Muscle of leg (tissue), 11 donors: ENCODE measurements around the gene TNFAIP3. TPM values are rescaled to one million over a fixed set of nuclear protein-coding genes. Genes with fewer than 3 reads are reported as not detected.

Source experiments
- DNase-seq: peaks from one replicate; pipeline ENCODE4 v3.0.0; 2013
- H3K27ac ChIP-seq: one replicate; pipeline ENCODE4 v1.5.1; 2013; ENCODE audit warnings: mild to moderate bottlenecking, low read length, control low read depth
- H3K27me3 ChIP-seq: one replicate; pipeline ENCODE4 v1.6.1; 2013; ENCODE audit warnings: low read length; ENCODE audit not compliant: control insufficient read depth, insufficient read depth
- H3K36me3 ChIP-seq: one replicate; pipeline ENCODE4 v1.6.1; 2013; ENCODE audit warnings: low read length; ENCODE audit not compliant: control insufficient read depth, insufficient read depth
- H3K4me1 ChIP-seq: one replicate; pipeline ENCODE4 v1.6.1; 2013; ENCODE audit warnings: low read length; ENCODE audit not compliant: control insufficient read depth, insufficient read depth
- H3K4me3 ChIP-seq: one replicate; pipeline ENCODE4 v1.5.1; 2013; ENCODE audit warnings: low read length, control low read depth
- H3K9me3 ChIP-seq: replicated peaks from 2 replicates; pipeline ENCODE4 v1.6.1; 2013; ENCODE audit warnings: low read depth, low read length; ENCODE audit not compliant: control insufficient read depth
- WGBS: methylation state at CpG from one replicate; pipeline ENCODE4 v1.1.5; 2013; ENCODE audit warnings: missing lambda C conversion rate; ENCODE audit not compliant: insufficient coverage; 5-methylcytosine and 5-hydroxymethylcytosine counted together
- polyA plus RNA-seq, 8 donors: library from polyadenylated mRNA; unstranded; fragments of 120-200 nt; gene quantifications; one replicate each; pipeline versions ENCODE4 v1.2.1 to v1.2.3, GENCODE V29; 2013; ENCODE audit warnings: inconsistent platforms in 1 of 8, low replicate concordance in 1 of 8; ENCODE audit not compliant: insufficient read length in 8 of 8, insufficient read depth in 1 of 8
- total RNA-seq: library from RNA; stranded (reverse); fragments of 120-200 nt; gene quantifications from one replicate; pipeline ENCODE4 v1.2.4, GENCODE V29; 2013

The TNFAIP3 gene
- total and polyA plus RNA-seq, 9 donors = 6.6 to 14.7 (median 11.7) TPM

DNA sequence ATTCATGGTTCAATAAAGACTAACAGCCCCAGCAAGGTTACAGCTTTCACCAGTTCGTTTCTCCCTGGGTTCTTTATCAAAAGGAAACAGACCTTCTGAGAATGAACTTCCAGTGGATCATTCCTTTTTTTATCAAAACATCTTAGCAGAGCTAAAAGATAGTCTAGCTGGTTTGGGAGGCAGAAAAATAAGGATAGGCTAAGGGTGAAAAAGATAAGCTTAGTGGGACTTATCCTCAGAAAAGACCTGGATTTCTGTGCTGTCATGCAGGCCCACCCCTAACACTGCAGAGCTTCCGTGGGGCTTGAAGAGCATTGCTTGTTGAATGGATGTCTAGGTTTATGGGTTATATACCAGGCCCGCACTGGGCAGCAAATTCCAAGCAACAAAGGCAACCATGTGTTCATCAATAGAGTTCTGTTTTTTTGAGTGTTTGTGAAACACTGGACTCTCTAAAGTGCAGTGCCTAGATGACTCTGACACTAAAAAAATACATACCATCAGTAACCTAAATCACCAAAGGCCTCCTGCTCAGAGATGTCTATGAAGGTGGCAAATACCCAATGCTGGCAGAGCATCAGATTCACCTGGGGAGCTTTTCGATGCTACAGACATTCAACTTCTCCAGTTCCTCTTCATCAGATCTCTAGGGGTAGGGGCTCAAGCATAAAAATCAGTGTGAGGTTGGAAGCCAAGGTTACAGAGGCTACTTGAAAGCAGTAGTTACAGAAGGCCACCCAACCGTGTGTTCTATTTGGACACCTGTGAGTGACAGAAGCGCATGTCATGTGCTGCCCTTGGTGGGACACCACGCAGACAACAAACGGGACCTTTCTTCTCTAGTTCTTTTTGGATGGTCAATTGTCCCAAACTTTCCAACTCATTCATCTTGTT is 53.0 kb downstream of the TNFAIP3 start:
- H3K4me1 ChIP-seq = no peaks in the 10 kb centered on the region
- WGBS = 85% methylated on average over 5 of the region's 8 CpGs
- no peaks in the 10 kb centered on the region for H3K36me3 ChIP-seq
- no peak for DNase-seq
- no peaks in the 10 kb centered on the region for H3K9me3 ChIP-seq
- no peak overlapping the region for H3K4me3 ChIP-seq
- H3K27ac ChIP-seq = no peak overlapping the region
- no peaks in the 10 kb centered on the region for H3K27me3 ChIP-seq

DNA sequence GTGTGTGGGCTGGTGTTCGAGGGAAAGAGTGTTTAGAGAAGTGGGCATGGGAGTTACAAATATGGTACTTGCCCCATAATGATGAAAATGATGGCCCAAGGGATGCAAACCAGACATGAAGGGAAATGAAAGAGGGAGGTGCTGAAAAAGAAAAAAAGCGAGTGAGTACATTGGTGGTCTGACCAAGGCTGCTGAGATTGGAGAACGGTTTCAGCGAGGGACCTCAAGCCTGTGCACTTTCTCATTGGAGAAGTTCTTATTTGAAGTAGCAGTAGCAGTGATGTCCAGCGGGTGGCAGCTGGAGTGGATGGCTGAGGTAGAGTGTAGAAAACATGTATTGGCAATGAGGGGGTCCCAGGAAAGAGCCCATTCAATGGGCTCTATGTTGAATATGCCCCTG is 54.8 kb downstream of the TNFAIP3 start:
- DNase-seq = no peak
- 89% methylated on average over 4 of the region's 5 CpGs for WGBS
- no peak overlapping the region for H3K4me3 ChIP-seq
- no peaks in the 10 kb centered on the region for H3K36me3 ChIP-seq
- no peaks in the 10 kb centered on the region for H3K27me3 ChIP-seq
- no peaks in the 10 kb centered on the region for H3K9me3 ChIP-seq
- peaks cover 8% of the 10 kb centered on the region for H3K4me1 ChIP-seq
- H3K27ac ChIP-seq = no peak overlapping the region

GRCh38 chr6:137923866-137924653 is 57.0 kb downstream of the TNFAIP3 start:
- DNase-seq = no peak
- Histone ChIP-seq H3K36me3 (no peaks in the 10 kb centered on the region), H3K4me3 (no peak overlapping the region), H3K27ac (no peak overlapping the region), H3K9me3 (no peaks in the 10 kb centered on the region), H3K27me3 (no peaks in the 10 kb centered on the region), H3K4me1 (peaks cover 12% of the 10 kb centered on the region)
- WGBS = 28% methylated on average over 2 of the region's 4 CpGs

- Histone ChIP-seq H3K27ac (no peak overlapping the region), H3K36me3 (no peaks in the 10 kb centered on the region), H3K9me3 (no peaks in the 10 kb centered on the region), H3K27me3 (no peaks in the 10 kb centered on the region), H3K4me1 (peaks cover 12% of the 10 kb centered on the region), H3K4me3 (no peak overlapping the region)
- 94% methylated on average over 10 of the region's 12 CpGs for WGBS
- no peak for DNase-seq
Observed at GRCh38 chr6:137925141-137925698, 58.2 kb downstream of the TNFAIP3 start.

DNA sequence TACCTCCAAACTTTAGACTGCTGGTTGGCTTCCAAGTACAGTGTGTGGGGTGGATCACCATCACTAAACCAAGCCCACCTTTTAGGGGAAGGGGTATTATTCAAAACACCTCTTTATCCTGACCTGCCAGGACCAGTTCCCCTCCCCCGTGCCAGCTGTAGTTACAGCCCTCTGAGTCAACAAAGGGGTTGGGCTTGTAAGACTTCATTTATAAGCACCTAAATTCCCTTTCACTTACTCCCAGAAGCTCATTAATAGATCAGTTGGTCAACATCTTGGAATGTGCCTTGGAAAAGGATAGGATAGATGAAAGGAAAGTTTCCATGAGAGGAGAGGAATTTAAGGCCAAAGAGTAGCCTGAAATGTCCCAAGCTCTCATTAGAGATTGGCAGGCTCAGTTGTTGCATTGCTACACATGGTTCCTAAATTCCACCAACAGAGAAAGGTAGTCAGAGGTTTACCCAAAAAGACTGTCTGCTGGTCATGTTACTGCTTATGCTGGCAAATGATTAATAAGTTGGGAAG is 59.2 kb downstream of the TNFAIP3 start:
- peak; percentile 68 for DNase-seq
- Histone ChIP-seq H3K9me3 (no peaks in the 10 kb centered on the region), H3K4me3 (no peak overlapping the region), H3K27ac (peak overlapping the region; percentile 70), H3K4me1 (peaks cover 12% of the 10 kb centered on the region), H3K27me3 (no peaks in the 10 kb centered on the region), H3K36me3 (no peaks in the 10 kb centered on the region)
- no CpG with 5 or more reads among the region's 1 CpG for WGBS

- H3K27ac ChIP-seq = no peak overlapping the region
Observed at GRCh38 chr6:137926985-137927384, 59.9 kb downstream of the TNFAIP3 start.

GRCh38 chr6:137927777-137928218 is 60.7 kb downstream of the TNFAIP3 start:
- Histone ChIP-seq H3K27me3 (no peaks in the 10 kb centered on the region), H3K9me3 (no peaks in the 10 kb centered on the region), H3K4me3 (no peak overlapping the region), H3K4me1 (peaks cover 12% of the 10 kb centered on the region), H3K27ac (peak overlapping the region; percentile 31), H3K36me3 (no peaks in the 10 kb centered on the region)
- DNase-seq = peak; percentile 35
- WGBS = 28% methylated on average over 7 of the region's 8 CpGs

More at GRCh38 chr6:137926985-137927384, 59.9 kb downstream of the TNFAIP3 start:
- DNase-seq = peak; percentile 38
- Histone ChIP-seq H3K4me1 (peaks cover 12% of the 10 kb centered on the region), H3K27me3 (no peaks in the 10 kb centered on the region), H3K36me3 (no peaks in the 10 kb centered on the region), H3K9me3 (no peaks in the 10 kb centered on the region), H3K4me3 (no peak overlapping the region)
- 100% methylated on average over 1 of the region's 3 CpGs for WGBS

- H3K4me3 ChIP-seq = no peak overlapping the region
Observed at GRCh38 chr6:137928286-137928685, 61.2 kb downstream of the TNFAIP3 start.

DNA sequence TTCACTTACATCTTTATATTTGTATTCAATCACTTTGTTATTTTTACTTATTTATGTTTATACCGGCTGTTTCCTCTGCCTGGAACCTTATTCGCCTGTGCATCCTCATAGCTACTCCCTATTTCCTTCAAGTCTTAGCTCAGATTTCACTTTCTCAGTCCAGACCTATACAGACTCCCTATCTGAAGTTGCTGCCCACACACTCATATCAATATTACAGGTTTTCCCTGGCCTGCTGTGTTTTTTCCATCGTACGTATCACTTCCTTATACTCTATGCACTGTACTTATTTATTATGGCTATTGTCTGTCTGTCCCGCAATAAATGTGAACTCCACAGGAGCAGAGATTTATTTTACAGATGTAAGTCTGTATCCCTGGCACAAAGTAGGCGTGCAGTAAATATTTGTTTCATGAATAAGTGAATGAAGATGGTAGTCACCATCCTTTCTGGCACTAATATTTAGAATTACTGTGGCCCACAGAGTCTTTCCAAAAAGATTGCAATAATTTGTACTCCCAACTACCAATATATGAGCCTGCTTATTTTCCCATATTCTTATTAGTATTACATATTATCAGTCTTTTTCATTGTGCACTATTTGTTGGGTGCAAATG is 64.9 kb downstream of the TNFAIP3 start:
- Histone ChIP-seq H3K4me1 (peaks cover 7% of the 10 kb centered on the region), H3K27ac (no peak overlapping the region), H3K4me3 (no peak overlapping the region), H3K27me3 (no peaks in the 10 kb centered on the region), H3K36me3 (no peaks in the 10 kb centered on the region), H3K9me3 (no peaks in the 10 kb centered on the region)
- WGBS = 83% methylated on average over 1 of the region's 6 CpGs
- DNase-seq = no peak

More at GRCh38 chr6:137928286-137928685, 61.2 kb downstream of the TNFAIP3 start:
- WGBS = 36% methylated on average over 1 of the region's 2 CpGs
- Histone ChIP-seq H3K4me1 (peaks cover 12% of the 10 kb centered on the region), H3K9me3 (no peaks in the 10 kb centered on the region), H3K27me3 (no peaks in the 10 kb centered on the region), H3K27ac (no peak overlapping the region), H3K36me3 (no peaks in the 10 kb centered on the region)
- peak; percentile 48 for DNase-seq
